Right lobe of liver (tissue), 4 donors: ENCODE results near the gene PSEN2.

Experiments
- POLR2A ChIP-seq: fragments of 450-650 bp; IDR thresholded peaks from one replicate; pipeline ENCODE4 v1.6.1; 2017; ENCODE audit warnings: antibody characterized with exemption, mild to moderate bottlenecking
- TF ChIP-seq, protein P1 (sequence below), 4 donors: fragments of 200-600 bp in 3 of 4; fragments of 450-650 bp in 1 of 4; IDR thresholded peaks; one replicate each; pipeline versions ENCODE4 v1.5.1 to v1.8.0; 2016 to 2022; ENCODE audit warnings: antibody characterized with exemption in 4 of 4, mild to moderate bottlenecking in 2 of 4
- donor health status: DM: no; HTN: no; CAD: no.
- donor health status: DM: no; HTN: no; CAD: no.
- donor health status: DM: no; HTN: yes; CAD: no.

GRCh38 chr1:226884116-226884625 lies 13.8 kb downstream of the PSEN2 start:
- TF ChIP-seq, protein P1, sequence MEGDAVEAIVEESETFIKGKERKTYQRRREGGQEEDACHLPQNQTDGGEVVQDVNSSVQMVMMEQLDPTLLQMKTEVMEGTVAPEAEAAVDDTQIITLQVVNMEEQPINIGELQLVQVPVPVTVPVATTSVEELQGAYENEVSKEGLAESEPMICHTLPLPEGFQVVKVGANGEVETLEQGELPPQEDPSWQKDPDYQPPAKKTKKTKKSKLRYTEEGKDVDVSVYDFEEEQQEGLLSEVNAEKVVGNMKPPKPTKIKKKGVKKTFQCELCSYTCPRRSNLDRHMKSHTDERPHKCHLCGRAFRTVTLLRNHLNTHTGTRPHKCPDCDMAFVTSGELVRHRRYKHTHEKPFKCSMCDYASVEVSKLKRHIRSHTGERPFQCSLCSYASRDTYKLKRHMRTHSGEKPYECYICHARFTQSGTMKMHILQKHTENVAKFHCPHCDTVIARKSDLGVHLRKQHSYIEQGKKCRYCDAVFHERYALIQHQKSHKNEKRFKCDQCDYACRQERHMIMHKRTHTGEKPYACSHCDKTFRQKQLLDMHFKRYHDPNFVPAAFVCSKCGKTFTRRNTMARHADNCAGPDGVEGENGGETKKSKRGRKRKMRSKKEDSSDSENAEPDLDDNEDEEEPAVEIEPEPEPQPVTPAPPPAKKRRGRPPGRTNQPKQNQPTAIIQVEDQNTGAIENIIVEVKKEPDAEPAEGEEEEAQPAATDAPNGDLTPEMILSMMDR (IDR thresholded peaks at IDR 0.05), result no peak
- TF ChIP-seq POLR2A, result no peak
